PC-3 (cell line): Measurements from ENCODE around the gene SLC51B. TPM values are rescaled to one million over a fixed set of nuclear protein-coding genes. Genes with fewer than 3 reads are reported as not detected.
"Not testable (repeated sequence)": the region's sequence is repeated elsewhere in the genome, so short reads cannot be mapped to it uniquely, and the experiment has no call there.

Source experiments
- ATAC-seq: fragments of 200-7000 bp; cut with Tn5 transposase; 2 replicates; pipeline ENCODE4 v1.9.1; 2020; ENCODE audit warnings: mild to moderate bottlenecking, moderate library complexity
- BruUV-seq: library from RNA; stranded (reverse); fragments of 400-500 nt; replicated peaks from 2 replicates; lab custom pipeline; 2021; lab: Mats Ljungman, UMichigan
- CTCF ChIA-PET: fragments of 300-600 bp; sonication (Branson Sonifier 250); formaldehyde crosslinking; loops from one replicate; lab custom pipeline; 2022; ENCODE audit warnings: antibody characterized with exemption; lab: Charles Lee
- POLR2A ChIA-PET: fragments of 300-600 bp; sonication (Branson Sonifier 250); formaldehyde crosslinking; loops from one replicate; lab custom pipeline; 2022; ENCODE audit warnings: antibody characterized with exemption; ENCODE audit not compliant: unreplicated experiment; lab: Charles Lee
- DNase-seq: peaks from one replicate; pipeline ENCODE4 v3.0.0-alpha.2; 2015
- H2AFZ ChIP-seq: fragments of 300-600 bp; sonication (generic); 2 replicates; pipeline ENCODE4 v1.6.0; 2016; ENCODE audit warnings: antibody characterized with exemption, low read length
- H3F3A ChIP-seq: fragments of 300-600 bp; sonication (generic); one replicate; pipeline ENCODE4 v1.6.0; 2017; ENCODE audit warnings: antibody characterized with exemption, low read length, control low read depth, mild to moderate bottlenecking; ENCODE audit not compliant: unreplicated experiment
- H3K27ac ChIP-seq: fragments of 300-600 bp; sonication (generic); 2 replicates; pipeline ENCODE4 v1.5.1; 2016; ENCODE audit warnings: mild to moderate bottlenecking, low read length
- H3K27me3 ChIP-seq: fragments of 300-600 bp; sonication (generic); 2 replicates; pipeline ENCODE4 v1.6.1; 2016; ENCODE audit warnings: low read length, mixed read lengths
- H3K36me3 ChIP-seq: fragments of 300-600 bp; sonication (generic); 2 replicates; pipeline ENCODE4 v1.6.1; 2016; ENCODE audit warnings: low read depth, mixed run types, low read length, mixed read lengths
- H3K4me1 ChIP-seq: fragments of 300-600 bp; sonication (generic); 2 replicates; pipeline ENCODE4 v1.5.1; 2016; ENCODE audit warnings: low read length; ENCODE audit not compliant: insufficient read depth
- H3K4me2 ChIP-seq: fragments of 300-600 bp; sonication (generic); 2 replicates; pipeline ENCODE4 v1.6.0; 2016; ENCODE audit warnings: low read length
- H3K4me3 ChIP-seq: fragments of 300-600 bp; sonication (generic); 2 replicates; pipeline ENCODE4 v1.5.1; 2016; ENCODE audit warnings: mild to moderate bottlenecking, low read length, mixed read lengths
- H3K79me2 ChIP-seq: fragments of 300-600 bp; sonication (generic); 2 replicates; pipeline ENCODE4 v1.6.1; 2017; ENCODE audit warnings: low read length, mixed read lengths
- H3K9ac ChIP-seq: fragments of 300-600 bp; sonication (generic); 2 replicates; pipeline ENCODE4 v1.6.0; 2016; ENCODE audit warnings: mild to moderate bottlenecking, low read length
- H3K9me2 ChIP-seq: fragments of 300-600 bp; sonication (generic); replicated peaks from 2 replicates; pipeline ENCODE4 v1.6.1; 2016; ENCODE audit warnings: mixed run types, low read length, mixed read lengths
- H3K9me3 ChIP-seq: fragments of 300-600 bp; sonication (generic); 2 replicates; pipeline ENCODE4 v1.6.1; 2016; ENCODE audit warnings: low read length, mixed read lengths
- H4K20me1 ChIP-seq: fragments of 300-600 bp; sonication (generic); 2 replicates; pipeline ENCODE4 v1.6.1; 2016; ENCODE audit warnings: low read length, mixed read lengths
- CTCF ChIP-seq: fragments of 300-600 bp; sonication (generic); conservative IDR thresholded peaks from 2 replicates; pipeline ENCODE4 v1.5.1; 2017; ENCODE audit warnings: antibody characterized with exemption, low read depth, mild to moderate bottlenecking, low read length
- EZH2 ChIP-seq: fragments of 300-600 bp; sonication (generic); IDR thresholded peaks from one replicate; pipeline ENCODE4 v1.6.1; 2017; ENCODE audit warnings: antibody characterized with exemption, mild to moderate bottlenecking, low read length; ENCODE audit not compliant: unreplicated experiment
- EZH2phosphoT487 ChIP-seq: fragments of 300-600 bp; sonication (generic); IDR thresholded peaks from 2 replicates; pipeline ENCODE4 v1.6.1; 2018; ENCODE audit warnings: mild to moderate bottlenecking, antibody characterized with exemption, low read length, borderline replicate concordance
- intact Hi-C: fragments of 100-400 bp; cut with micrococcal nuclease; formaldehyde crosslinking; loops from 2 replicates; pipeline ENCODE4 v1.9.0; 2023
- total RNA-seq: library from RNA; depleted of rRNA; stranded (reverse); fragments of >200 nt; gene quantifications from 2 replicates; pipeline ENCODE4 v1.2.3, GENCODE V29; 2014

SLC51B gene
- total RNA-seq, 1 experiment from 2014 or later, result not detected

DNA sequence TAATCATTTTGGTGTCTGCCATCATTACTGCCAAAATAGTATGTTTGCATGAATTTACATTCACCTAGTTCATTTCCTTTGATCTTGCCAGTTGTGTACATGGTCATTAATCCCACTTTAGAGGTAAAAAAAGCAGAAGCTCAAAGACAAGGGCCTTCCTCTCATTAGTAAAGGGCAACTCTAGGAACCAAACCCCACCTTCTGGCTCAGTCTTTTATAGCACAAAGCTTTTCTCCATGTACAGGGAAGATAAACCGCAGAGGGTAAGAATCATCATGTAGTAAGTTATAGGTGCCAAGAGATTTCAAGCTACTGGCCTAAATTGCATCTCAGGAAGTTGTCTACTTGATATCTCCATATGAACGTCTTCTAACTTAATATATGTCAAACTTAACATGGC lies 36.2 kb upstream of the SLC51B start:
- H3K27ac ChIP-seq, result no peak overlapping the region
- H3K9me2 ChIP-seq, result no peaks in the 10 kb centered on the region
- no peaks in the 10 kb centered on the region for H3K4me1 ChIP-seq
- ChIA-PET CTCF (no interaction called here), POLR2A (no interaction called here)
- intact Hi-C loops, result no loop called here
- no peaks in the 10 kb centered on the region for H3F3A ChIP-seq
- H4K20me1 ChIP-seq, result no peaks in the 10 kb centered on the region
- no peaks in the 10 kb centered on the region for H3K27me3 ChIP-seq
- H2AFZ ChIP-seq, result no peak overlapping the region
- peaks cover 17% of the 10 kb centered on the region for H3K36me3 ChIP-seq
- BruUV-seq, result no TSS peak
- TF ChIP-seq EZH2phosphoT487 (no peak), EZH2 (no peak), CTCF (no peak)
- H3K79me2 ChIP-seq, result no peaks in the 10 kb centered on the region
- no peak for DNase-seq
- H3K4me2 ChIP-seq, result no peak overlapping the region
- H3K9me3 ChIP-seq, result no peaks in the 10 kb centered on the region
- H3K9ac ChIP-seq, result no peak overlapping the region
- H3K4me3 ChIP-seq, result no peak overlapping the region
- ATAC-seq, result no peak

DNA sequence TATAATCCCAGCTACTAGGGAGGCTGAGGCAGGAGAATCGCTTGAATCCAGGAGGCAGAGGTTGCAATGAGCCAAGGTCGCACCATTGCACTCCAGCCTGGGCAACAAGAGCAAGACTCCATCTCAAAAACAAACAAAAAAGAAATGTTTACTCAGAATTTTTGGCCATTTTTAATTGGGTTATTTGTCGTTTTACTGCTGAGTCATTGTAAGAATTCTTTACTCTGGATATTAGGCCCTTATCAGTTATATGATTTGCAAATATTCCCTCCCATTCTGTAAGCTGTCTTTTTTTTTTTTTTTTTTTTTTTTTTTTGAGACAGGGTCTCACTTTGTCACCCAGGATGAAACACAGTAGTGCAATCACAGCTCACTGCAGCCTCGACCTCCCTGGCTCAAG lies 34.0 kb upstream of the SLC51B start:
- H3K4me3 ChIP-seq, H4K20me1 ChIP-seq, H3K27me3 ChIP-seq, H3K79me2 ChIP-seq, H3K4me1 ChIP-seq, intact Hi-C loops, H3K9me3 ChIP-seq, H2AFZ ChIP-seq, H3K27ac ChIP-seq, DNase-seq, ATAC-seq, H3K4me2 ChIP-seq, H3K9ac ChIP-seq, BruUV-seq, H3F3A ChIP-seq, H3K9me2 ChIP-seq, POLR2A ChIA-PET: not testable (repeated sequence)
- peaks cover 25% of the 10 kb centered on the region for H3K36me3 ChIP-seq
- CTCF ChIA-PET, result interaction anchor here (0.6 kb wide), 1 partner anchor 67 kb away, joined by 6 read pairs; no protein-coding TSS in a partner anchor

- DNase-seq (no peak), ATAC-seq (peak; percentile 33; the same call in 1 of the 2 replicates)
- peaks cover 19% of the 10 kb centered on the region; the same call in 1 of the 2 replicates for H3K36me3 ChIP-seq
- ChIA-PET POLR2A (no interaction called here), CTCF (no interaction called here)
- no peaks in the 10 kb centered on the region for H3F3A ChIP-seq
- no peaks in the 10 kb centered on the region for H3K9me2 ChIP-seq
- no peak overlapping the region for H3K9ac ChIP-seq
- no peaks in the 10 kb centered on the region for H4K20me1 ChIP-seq
- no peaks in the 10 kb centered on the region for H3K79me2 ChIP-seq
- intact Hi-C loops, result no loop called here
- BruUV-seq, result no TSS peak
- no peak overlapping the region for H2AFZ ChIP-seq
- H3K4me1 ChIP-seq, result no peaks in the 10 kb centered on the region
- TF ChIP-seq CTCF (no peak), EZH2 (no peak), EZH2phosphoT487 (no peak)
- no peaks in the 10 kb centered on the region for H3K9me3 ChIP-seq
- H3K4me3 ChIP-seq, result no peak overlapping the region
- no peak overlapping the region for H3K4me2 ChIP-seq
- no peak overlapping the region for H3K27ac ChIP-seq
- no peaks in the 10 kb centered on the region for H3K27me3 ChIP-seq
Measured at GRCh38 chr15:65020419-65020818, 24.8 kb upstream of the SLC51B start.
